ENCODE data around the gene APLF.

- TF ChIP-seq EP300 (IDR thresholded peaks at IDR 0.05; ENCODE audit: low read depth) (no peak), POLR2A (IDR thresholded peaks at IDR 0.05) (no peak), POLR2AphosphoS5 (IDR thresholded peaks at IDR 0.05) (no peak)
- TF ChIP-seq, protein P1, sequence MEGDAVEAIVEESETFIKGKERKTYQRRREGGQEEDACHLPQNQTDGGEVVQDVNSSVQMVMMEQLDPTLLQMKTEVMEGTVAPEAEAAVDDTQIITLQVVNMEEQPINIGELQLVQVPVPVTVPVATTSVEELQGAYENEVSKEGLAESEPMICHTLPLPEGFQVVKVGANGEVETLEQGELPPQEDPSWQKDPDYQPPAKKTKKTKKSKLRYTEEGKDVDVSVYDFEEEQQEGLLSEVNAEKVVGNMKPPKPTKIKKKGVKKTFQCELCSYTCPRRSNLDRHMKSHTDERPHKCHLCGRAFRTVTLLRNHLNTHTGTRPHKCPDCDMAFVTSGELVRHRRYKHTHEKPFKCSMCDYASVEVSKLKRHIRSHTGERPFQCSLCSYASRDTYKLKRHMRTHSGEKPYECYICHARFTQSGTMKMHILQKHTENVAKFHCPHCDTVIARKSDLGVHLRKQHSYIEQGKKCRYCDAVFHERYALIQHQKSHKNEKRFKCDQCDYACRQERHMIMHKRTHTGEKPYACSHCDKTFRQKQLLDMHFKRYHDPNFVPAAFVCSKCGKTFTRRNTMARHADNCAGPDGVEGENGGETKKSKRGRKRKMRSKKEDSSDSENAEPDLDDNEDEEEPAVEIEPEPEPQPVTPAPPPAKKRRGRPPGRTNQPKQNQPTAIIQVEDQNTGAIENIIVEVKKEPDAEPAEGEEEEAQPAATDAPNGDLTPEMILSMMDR (IDR thresholded peaks at IDR 0.05): no peak
Observed at GRCh38 chr2:68605939-68606338, 138.6 kb downstream of the APLF start.
